Upper lobe of left lung (tissue), 6 donors: ENCODE results near the gene HSD11B1L. TPM values are rescaled to one million over a fixed set of nuclear protein-coding genes. Genes with fewer than 3 reads are reported as not detected.
A peak's percentile ranks its signal among the peaks of the same experiment; 100 is the strongest.

Source experiments
- ATAC-seq, 2 donors: fragments of 200-7000 bp; cut with Tn5 transposase; one replicate each; pipeline ENCODE4 v1.9.1; 2022; ENCODE audit warnings: mild to moderate bottlenecking in 2 of 2, moderate library complexity in 2 of 2; ENCODE audit not compliant: low FRiP score in 2 of 2
- DNase-seq, 2 donors: peaks; one replicate each; pipeline ENCODE4 v3.0.0-alpha.2; 2019 to 2020
- H3K27ac ChIP-seq, 4 donors: fragments of 200-600 bp; sonication (generic); one replicate each; pipeline ENCODE4 v1.5.1; 2016 to 2019
- H3K27me3 ChIP-seq, 4 donors: fragments of 200-600 bp; sonication (generic); one replicate each; pipeline ENCODE4 v1.5.1; 2017 to 2019
- H3K36me3 ChIP-seq, 4 donors: fragments of 200-600 bp; sonication (generic); one replicate each; pipeline ENCODE4 v1.5.1; 2016 to 2019
- H3K4me1 ChIP-seq, 4 donors: fragments of 200-600 bp; sonication (generic); one replicate each; pipeline ENCODE4 v1.5.1; 2018 to 2019
- H3K4me3 ChIP-seq, 4 donors: fragments of 200-600 bp; sonication (generic); one replicate each; pipeline ENCODE4 v1.5.1; 2017 to 2019; ENCODE audit warnings: mild to moderate bottlenecking in 2 of 4, moderate library complexity in 1 of 4
- H3K9me3 ChIP-seq, 4 donors: fragments of 200-600 bp; sonication (generic); one replicate each; pipeline ENCODE4 v1.5.1; 2018 to 2019
- CTCF ChIP-seq, 6 experiments: fragments of 450-650 bp in 4 of 6; fragments of 200-600 bp in 2 of 6; sonication (generic) in 2 of 6; IDR thresholded peaks; one replicate each; pipeline ENCODE4 v1.5.1; 2016 to 2019; ENCODE audit warnings: antibody characterized with exemption in 6 of 6
- EP300 ChIP-seq, 4 donors: sonication (generic); formaldehyde crosslinking; IDR thresholded peaks; one replicate each; pipeline ENCODE4 v1.5.1; 2017; ENCODE audit warnings: antibody characterized with exemption in 4 of 4, control low read depth in 2 of 4
- POLR2A ChIP-seq, 4 donors: fragments of 450-650 bp; IDR thresholded peaks; one replicate each; pipeline ENCODE4 v1.5.1; 2016 to 2017; ENCODE audit warnings: antibody characterized with exemption in 4 of 4, mild to moderate bottlenecking in 2 of 4
- POLR2AphosphoS5 ChIP-seq, 2 donors: sonication (generic); formaldehyde crosslinking; IDR thresholded peaks; one replicate each; pipeline ENCODE4 v1.5.1; 2017; ENCODE audit warnings: antibody characterized with exemption in 2 of 2
- WGBS, 2 donors: methylation state at CpG; one replicate each; pipeline ENCODE4 v1.1.5; 2017 to 2018; 5-methylcytosine and 5-hydroxymethylcytosine counted together
- total RNA-seq, 6 donors: library from RNA; depleted of rRNA in 4 of 6; stranded (reverse); fragments of >200 nt in 4 of 6; gene quantifications; one replicate each; pipeline versions ENCODE4 v1.1.0 to v1.2.1, GENCODE V29; 2016 to 2021
- donor health status: DM: no; HTN: no; CAD: no; lungs with moderate emphysema.
- donor health status: DM: no; HTN: yes; CAD: no; lungs with severe emphysema.

HSD11B1L gene
- total RNA-seq, 6 donors from 2014 or later: 4.5 to 26.5 (median 16.7) TPM

GRCh38 chr19:5669212-5669611, 11.6 kb upstream of the HSD11B1L start:
- DNase-seq (peak in 1 of 2 donors; percentile 45), ATAC-seq (no peak)
- H3K4me1 ChIP-seq: no peaks in the 10 kb centered on the region
- TF ChIP-seq EP300 (IDR thresholded peaks at IDR 0.05): no peak
- H3K9me3 ChIP-seq: no peaks in the 10 kb centered on the region
- H3K27me3 ChIP-seq: no peaks in the 10 kb centered on the region
- WGBS, 2 donors: 81 to 100% methylated on average over 1 to 9 of the region's 11 CpGs
- H3K27ac ChIP-seq: no peak overlapping the region
- H3K4me3 ChIP-seq: no peak overlapping the region
- peaks cover 42 to 71% (median 63%) of the 10 kb centered on the region in 4 donors for H3K36me3 ChIP-seq

- DNase-seq (no peak), ATAC-seq (no peak)
- peaks cover 24 to 47% (median 39%) of the 10 kb centered on the region in 4 donors for H3K36me3 ChIP-seq
- WGBS, 2 donors: 95 to 100% methylated on average over 4 to 7 of the region's 7 CpGs
- H3K4me3 ChIP-seq: no peak overlapping the region
- H3K27ac ChIP-seq: no peak overlapping the region
- no peaks in the 10 kb centered on the region for H3K4me1 ChIP-seq
- no peaks in the 10 kb centered on the region for H3K9me3 ChIP-seq
- TF ChIP-seq CTCF (IDR thresholded peaks at IDR 0.05) (no peak), EP300 (IDR thresholded peaks at IDR 0.05) (no peak), POLR2A (IDR thresholded peaks at IDR 0.05) (no peak), POLR2AphosphoS5 (IDR thresholded peaks at IDR 0.05) (no peak)
- H3K27me3 ChIP-seq: no peaks in the 10 kb centered on the region
These were observed 9.2 kb upstream of the HSD11B1L start for GRCh38 chr19:5671600-5671999.

GRCh38 chr19:5672708-5673459, 7.9 kb upstream of the HSD11B1L start:
- WGBS, 2 donors: 92 to 95% methylated on average over 12 to 13 of the region's 13 CpGs
- Histone ChIP-seq H3K4me3 (no peak overlapping the region), H3K27ac (no peak overlapping the region), H3K9me3 (no peaks in the 10 kb centered on the region), H3K27me3 (no peaks in the 10 kb centered on the region), H3K4me1 (no peaks in the 10 kb centered on the region), H3K36me3 (peaks cover 12 to 36% (median 28%) of the 10 kb centered on the region in 4 donors)
- TF ChIP-seq EP300 (IDR thresholded peaks at IDR 0.05) (no peak), CTCF (IDR thresholded peaks at IDR 0.05) (no peak), POLR2AphosphoS5 (IDR thresholded peaks at IDR 0.05) (no peak), POLR2A (IDR thresholded peaks at IDR 0.05) (no peak)
- ATAC-seq (no peak), DNase-seq (no peak)

- Histone ChIP-seq H3K27me3 (no peaks in the 10 kb centered on the region), H3K4me1 (no peaks in the 10 kb centered on the region), H3K36me3 (peaks cover 8 to 28% (median 21%) of the 10 kb centered on the region in 4 donors), H3K27ac (no peak overlapping the region), H3K9me3 (no peaks in the 10 kb centered on the region), H3K4me3 (no peak overlapping the region)
- 100% methylated on average over 1 of the region's 1 CpG for WGBS, 2 donors
- TF ChIP-seq EP300 (IDR thresholded peaks at IDR 0.05): no peak
- no peak for DNase-seq
- no peak for ATAC-seq
These were observed 7.1 kb upstream of the HSD11B1L start for GRCh38 chr19:5673752-5674151.

GRCh38 chr19:5674714-5675113, 6.1 kb upstream of the HSD11B1L start:
- DNase-seq (no peak), ATAC-seq (no peak)
- Histone ChIP-seq H3K4me3 (no peak overlapping the region), H3K27ac (no peak overlapping the region), H3K36me3 (peaks cover 0 to 18% (median 11%) of the 10 kb centered on the region in 4 donors), H3K27me3 (no peaks in the 10 kb centered on the region), H3K9me3 (no peaks in the 10 kb centered on the region), H3K4me1 (peaks cover 8 to 9% (median 8%) of the 10 kb centered on the region in 4 donors)
- WGBS, 2 donors: 90 to 93% methylated on average over 4 to 5 of the region's 5 CpGs
- TF ChIP-seq POLR2AphosphoS5 (IDR thresholded peaks at IDR 0.05): no peak
- no peak for TF ChIP-seq POLR2A (IDR thresholded peaks at IDR 0.05)
- no peak for TF ChIP-seq EP300 (IDR thresholded peaks at IDR 0.05)
- no peak for TF ChIP-seq CTCF (IDR thresholded peaks at IDR 0.05)
